ENCODE results near the gene LHFPL5.

- TF ChIP-seq CTCF (IDR thresholded peaks at IDR 0.05; ENCODE audit: poor library complexity) = no peak
- TF ChIP-seq EZH2phosphoT487 (IDR thresholded peaks at IDR 0.05; ENCODE audit: low read depth, severe bottlenecking, unreplicated experiment) = no peak
Observed at GRCh38 chr6:35790683-35791082, 14.5 kb upstream of the LHFPL5 start.

Data from hepatocyte (in vitro differentiated cells).